GM18867 (cell line): ENCODE data around the gene LGALSL.

Experiments used
- ATAC-seq: cut with Tn5 transposase; IDR thresholded peaks from one replicate; pipeline ENCODE4 v1.9.1; 2021; ENCODE audit warnings: mild to moderate bottlenecking, moderate library complexity; ENCODE audit not compliant: unreplicated experiment

Gene LGALSL

DNA sequence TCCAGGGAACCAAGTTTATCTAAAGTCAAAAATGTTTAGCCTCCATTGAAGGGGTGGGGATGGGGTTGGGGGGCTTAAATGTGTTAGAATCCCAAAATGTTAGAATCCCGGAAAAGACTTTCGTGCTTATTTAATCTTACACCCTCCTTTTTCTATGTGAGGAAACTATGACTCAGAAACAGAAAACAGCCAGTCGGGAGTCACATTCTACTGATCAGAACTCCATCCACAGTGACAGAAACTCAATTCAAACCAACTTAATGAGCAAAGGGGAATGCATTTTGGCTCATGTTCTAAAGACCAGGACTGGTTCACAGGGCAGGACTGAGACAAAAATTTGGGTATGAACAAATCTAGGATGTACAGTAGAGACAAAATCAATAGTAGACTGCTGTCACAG lies 38.3 kb downstream of the LGALSL start:
- ATAC-seq: no peak

DNA sequence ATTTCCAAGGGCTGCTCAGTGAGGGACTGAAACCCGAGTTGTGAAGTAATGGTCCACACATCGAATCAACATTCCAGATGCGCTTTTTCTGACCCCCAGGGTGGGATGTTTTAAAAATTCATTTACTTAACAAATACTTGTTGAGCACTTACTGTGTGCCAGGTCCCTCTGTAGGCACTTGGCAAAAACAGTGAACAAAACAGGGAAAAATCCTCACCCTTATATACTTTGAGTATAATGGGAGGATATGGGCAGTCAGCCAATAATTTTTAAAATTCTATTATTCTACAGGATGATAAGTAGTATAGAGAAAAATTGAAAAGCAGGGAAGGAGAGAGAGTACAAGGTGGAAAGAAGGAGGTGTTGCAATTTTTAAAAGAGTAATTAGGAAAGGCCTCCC lies 38.9 kb downstream of the LGALSL start:
- ATAC-seq: no peak

DNA sequence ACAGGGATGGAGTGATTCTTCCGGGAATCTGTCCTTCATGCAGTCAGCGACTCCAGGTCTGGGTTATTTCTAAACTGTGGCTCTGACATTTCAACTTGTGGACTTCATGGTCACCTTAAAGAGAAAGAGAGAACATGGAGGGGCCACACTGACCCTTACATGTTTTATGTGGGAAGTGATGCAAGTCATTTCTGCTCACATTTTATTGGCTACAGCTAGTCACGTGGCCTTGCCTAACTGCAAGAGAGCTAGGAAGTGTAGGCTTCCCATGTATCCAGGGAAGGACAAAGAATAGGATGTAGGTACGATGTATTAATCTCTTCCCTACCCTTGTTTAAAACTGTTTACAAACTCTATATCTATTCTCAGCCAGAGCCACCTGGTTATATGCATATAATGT lies 39.8 kb downstream of the LGALSL start:
- no peak for ATAC-seq

DNA sequence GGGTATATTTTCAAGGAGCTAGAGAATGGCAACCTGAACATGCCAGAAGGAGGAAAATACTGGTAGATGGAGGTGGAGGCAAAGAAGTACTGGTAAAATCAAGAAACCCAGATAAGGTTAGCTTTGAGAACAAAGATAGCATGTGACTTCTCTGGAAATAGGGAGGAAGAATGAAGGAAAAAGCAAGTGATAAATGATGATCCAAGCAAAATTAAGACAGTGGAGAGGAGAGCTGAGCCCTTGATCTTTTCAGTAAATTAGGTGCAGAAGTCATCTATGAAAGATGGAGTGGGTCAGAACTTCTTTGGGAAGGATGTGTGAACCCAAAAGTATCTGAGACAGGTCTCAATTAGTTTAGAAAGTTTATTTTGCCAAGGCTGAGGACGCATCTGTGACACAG lies 44.5 kb downstream of the LGALSL start:
- ATAC-seq: no peak

DNA sequence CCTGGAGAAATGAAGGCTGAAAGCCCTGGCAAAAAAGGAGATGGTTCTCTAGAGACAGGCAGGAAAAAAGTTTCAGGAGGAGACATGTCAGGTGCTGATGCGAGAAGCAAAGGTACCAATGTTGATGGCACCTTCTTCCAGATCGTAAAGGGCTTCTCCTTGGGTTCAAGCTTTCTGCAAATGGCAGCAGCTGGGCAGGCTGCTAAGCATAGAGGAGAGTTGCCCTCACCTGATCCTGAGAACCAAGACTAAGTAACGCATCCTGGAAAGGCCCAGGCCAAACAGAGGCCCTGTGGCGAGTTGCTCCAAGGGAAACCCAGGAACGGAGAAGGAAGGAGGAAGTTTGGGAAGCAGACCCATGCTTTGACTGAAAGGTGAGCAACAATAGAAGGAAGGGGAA lies 46.6 kb downstream of the LGALSL start:
- ATAC-seq: no peak

DNA sequence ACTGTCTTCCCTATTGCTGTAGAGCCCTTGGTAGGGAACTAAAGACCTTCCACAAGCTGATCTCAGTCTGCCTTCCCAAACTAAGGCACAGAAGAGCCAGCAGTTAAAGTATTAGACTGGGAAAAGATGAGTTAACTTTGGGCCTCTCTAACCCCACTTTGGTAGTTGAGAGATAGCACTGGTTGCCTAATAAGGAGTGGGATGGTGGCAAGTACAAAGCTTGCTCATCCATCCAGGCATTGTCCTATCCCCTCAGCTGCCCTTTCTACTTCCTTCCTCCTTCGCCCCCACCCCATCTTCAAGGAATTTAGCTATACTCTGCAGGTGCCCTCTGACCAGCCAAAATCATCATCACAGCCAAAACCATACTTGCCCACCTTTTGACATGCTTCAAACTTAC lies 48.0 kb downstream of the LGALSL start:
- no peak for ATAC-seq

DNA sequence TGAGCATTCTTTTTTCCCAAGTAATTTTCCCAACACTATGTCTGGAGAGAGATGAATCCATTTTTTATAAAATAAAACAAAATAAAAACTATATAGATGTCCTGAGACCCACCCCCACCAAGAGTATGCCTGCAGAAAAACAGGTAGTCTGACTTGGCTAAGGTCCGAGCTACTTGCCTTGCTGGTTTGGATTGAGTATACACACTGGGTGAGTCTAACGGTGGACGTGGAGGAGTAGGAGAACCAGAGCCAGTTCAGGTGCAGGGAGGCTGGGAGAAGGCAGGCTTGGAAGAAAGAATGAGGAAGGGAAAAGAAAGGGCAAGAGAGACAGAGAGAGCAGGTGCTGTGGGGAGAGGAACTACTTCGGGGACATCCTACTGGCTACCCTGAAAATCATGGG lies 48.9 kb downstream of the LGALSL start:
- no peak for ATAC-seq

DNA sequence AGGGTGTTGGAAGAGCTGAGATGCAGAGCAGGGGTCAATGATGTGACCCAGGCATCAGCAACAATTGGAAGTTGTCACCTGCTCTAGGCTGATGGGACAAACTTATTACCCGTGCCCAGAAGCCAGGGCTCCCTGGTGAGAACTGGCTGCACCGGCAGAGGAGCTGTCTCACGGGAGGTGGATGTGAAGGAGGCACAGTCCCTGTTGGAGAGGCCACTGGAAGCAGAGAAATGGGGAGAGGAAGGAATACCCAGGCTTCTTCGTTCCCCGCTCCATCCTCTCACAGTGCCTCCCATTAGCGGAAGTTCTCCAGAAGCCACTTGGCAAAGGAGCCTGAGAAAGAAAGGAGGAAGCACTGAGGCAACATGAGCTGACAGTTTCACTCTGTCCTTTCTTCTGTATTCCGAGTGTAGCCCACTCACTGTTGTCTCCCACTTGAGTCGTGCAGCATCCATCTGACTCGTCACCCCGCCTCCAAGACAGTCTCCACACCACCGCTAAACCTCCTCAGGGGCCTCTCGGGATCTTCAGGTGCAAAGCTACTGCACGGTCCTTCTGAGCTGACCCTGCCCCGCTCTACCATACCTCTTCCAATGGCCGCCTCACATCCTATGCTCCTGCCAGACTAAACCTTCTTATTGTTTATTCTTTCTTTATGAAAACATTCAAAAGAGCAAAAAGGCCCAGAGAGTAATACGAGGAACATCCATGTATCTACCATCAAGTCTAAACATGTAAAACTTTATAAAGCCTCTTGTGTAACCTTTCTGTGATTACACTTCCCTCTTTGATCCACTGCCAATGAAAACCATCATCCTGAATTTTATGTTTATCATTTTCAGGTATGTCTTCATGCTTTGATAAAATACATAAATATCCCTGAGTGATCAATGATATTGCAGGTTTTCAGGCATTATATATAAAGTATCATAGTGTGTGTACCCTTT lies 51.1 kb downstream of the LGALSL start:
- no peak for ATAC-seq

DNA sequence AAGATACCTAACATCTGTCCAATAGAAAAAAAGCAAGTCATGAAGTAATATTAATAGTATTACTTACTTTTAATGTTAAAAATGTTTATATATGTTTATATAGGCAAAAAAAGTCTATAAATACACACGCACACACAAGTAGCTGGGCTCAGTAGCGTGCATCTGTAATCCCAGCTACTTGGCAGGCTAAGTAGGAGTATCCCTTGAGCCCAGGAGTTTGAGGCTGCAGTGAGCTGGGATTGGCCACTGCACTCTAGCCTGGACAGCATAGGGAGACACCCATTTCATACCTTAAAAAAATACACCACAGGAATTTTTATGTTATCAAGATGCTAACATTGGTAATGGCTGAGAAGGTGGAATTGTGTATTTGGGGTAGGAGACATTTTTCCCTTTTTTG lies 52.7 kb downstream of the LGALSL start:
- ATAC-seq: no peak
